Measurements from ENCODE around the gene USP10. TPM values are rescaled to one million over a fixed set of nuclear protein-coding genes. Genes with fewer than 3 reads are reported as not detected.

The USP10 gene
- total and polyA plus RNA-seq, 2 donors (not counting 3 experiments of a cell fraction or from before 2014, with no cell fraction given), result 84.0 to 115 TPM

DNA sequence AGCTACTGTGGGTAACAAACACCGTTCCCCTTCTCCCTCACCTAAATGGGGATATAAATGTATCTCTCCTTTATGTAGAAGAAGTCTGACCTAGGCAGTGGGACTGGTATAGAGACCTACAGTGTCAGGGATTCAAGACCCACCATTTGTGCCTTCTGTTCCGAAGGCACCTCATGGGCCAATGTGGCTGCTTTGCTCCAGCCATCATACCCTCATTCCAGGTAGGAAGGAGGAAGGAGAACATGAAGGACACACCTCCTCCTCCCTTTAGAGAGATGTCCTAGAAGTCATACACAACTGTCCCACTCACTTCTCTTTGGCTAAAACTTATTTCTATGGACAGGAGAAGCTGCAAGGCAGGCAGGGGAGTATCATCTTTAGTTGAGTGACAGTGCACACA is 111.7 kb downstream of the USP10 start:
- dilution Hi-C loops (cut with MboI; ENCODE audit: extremely low pct_ligation_motif_present, low sequenced_read_pairs) (no loop called here), intact Hi-C loops (cut with micrococcal nuclease) (no loop called here)
- H3K79me2 ChIP-seq (ENCODE audit: control insufficient read depth, insufficient read depth, low read length), result no peaks in the 10 kb centered on the region
- no peak for TF ChIP-seq MYC (IDR thresholded peaks at IDR 0.05; ENCODE audit: low read depth, low read length)
- TF ChIP-seq POLR2A (IDR thresholded peaks at IDR 0.05; ENCODE audit: low read depth, low read length), result no peak
- TF ChIP-seq JUN (IDR thresholded peaks at IDR 0.05; ENCODE audit: borderline replicate concordance, insufficient read depth, insufficient read length, low read depth), result no peak
- TF ChIP-seq, protein P1, sequence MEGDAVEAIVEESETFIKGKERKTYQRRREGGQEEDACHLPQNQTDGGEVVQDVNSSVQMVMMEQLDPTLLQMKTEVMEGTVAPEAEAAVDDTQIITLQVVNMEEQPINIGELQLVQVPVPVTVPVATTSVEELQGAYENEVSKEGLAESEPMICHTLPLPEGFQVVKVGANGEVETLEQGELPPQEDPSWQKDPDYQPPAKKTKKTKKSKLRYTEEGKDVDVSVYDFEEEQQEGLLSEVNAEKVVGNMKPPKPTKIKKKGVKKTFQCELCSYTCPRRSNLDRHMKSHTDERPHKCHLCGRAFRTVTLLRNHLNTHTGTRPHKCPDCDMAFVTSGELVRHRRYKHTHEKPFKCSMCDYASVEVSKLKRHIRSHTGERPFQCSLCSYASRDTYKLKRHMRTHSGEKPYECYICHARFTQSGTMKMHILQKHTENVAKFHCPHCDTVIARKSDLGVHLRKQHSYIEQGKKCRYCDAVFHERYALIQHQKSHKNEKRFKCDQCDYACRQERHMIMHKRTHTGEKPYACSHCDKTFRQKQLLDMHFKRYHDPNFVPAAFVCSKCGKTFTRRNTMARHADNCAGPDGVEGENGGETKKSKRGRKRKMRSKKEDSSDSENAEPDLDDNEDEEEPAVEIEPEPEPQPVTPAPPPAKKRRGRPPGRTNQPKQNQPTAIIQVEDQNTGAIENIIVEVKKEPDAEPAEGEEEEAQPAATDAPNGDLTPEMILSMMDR (IDR thresholded peaks at IDR 0.05; ENCODE audit: extremely low read depth in 1 of 2, insufficient read depth in 1 of 2, low read depth in 1 of 2, low read length in 2 of 2), result no peak
- no peak for TF ChIP-seq GATA2 (IDR thresholded peaks at IDR 0.05; ENCODE audit: insufficient read depth, insufficient read length, low read depth, low read length)
- TF ChIP-seq, protein P2, sequence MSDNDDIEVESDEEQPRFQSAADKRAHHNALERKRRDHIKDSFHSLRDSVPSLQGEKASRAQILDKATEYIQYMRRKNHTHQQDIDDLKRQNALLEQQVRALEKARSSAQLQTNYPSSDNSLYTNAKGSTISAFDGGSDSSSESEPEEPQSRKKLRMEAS (IDR thresholded peaks at IDR 0.05; ENCODE audit: insufficient read depth, insufficient read length), result no peak
- TF ChIP-seq EZH2 (IDR thresholded peaks at IDR 0.05; ENCODE audit: borderline replicate concordance, low read depth, low read length, severe bottlenecking), result no peak
- H3K4me1 ChIP-seq (ENCODE audit: control insufficient read depth, extremely low read depth, insufficient read depth, low read length), result peaks cover 9% of the 10 kb centered on the region
- ChIA-PET POLR2A (no interaction called here), CTCF (no interaction called here)
- H3K27ac ChIP-seq (ENCODE audit: insufficient read depth, low read depth, low read length), result no peak overlapping the region
- H3K9me1 ChIP-seq (replicated peaks; ENCODE audit: control insufficient read depth, extremely low read depth, insufficient read depth, low read length), result no peaks in the 10 kb centered on the region
- no peaks in the 10 kb centered on the region for H3K36me3 ChIP-seq (ENCODE audit: control insufficient read depth in 2 of 2, extremely low read depth in 1 of 2, insufficient read depth in 2 of 2, low read length in 2 of 2)
- H3K4me3 ChIP-seq (replicated peaks in 1 of 3; ENCODE audit: insufficient read depth in 1 of 3, low read depth in 1 of 3, low read length in 3 of 3), result no peak overlapping the region
- peaks cover 4 to 18% of the 10 kb centered on the region in 2 experiments for H3K27me3 ChIP-seq (ENCODE audit: control insufficient read depth in 2 of 2, insufficient read depth in 2 of 2, low read length in 2 of 2)
- H3K9ac ChIP-seq (replicated peaks; ENCODE audit: extremely low read depth, insufficient read depth, low read length), result no peak overlapping the region
- DNase-seq (ENCODE audit: low read depth, low spot score), result no peak
- FAIRE-seq, result no peak
- no peaks in the 10 kb centered on the region for H3K9me3 ChIP-seq (replicated peaks; ENCODE audit: control insufficient read depth, insufficient read depth, low read length)
- no peak overlapping the region for H3K4me2 ChIP-seq (ENCODE audit: insufficient read depth, low read length)
- BruUV-seq (replicated peaks), result no TSS peak
- H2AFZ ChIP-seq (ENCODE audit: low read depth, low read length), result no peak overlapping the region
- H4K20me1 ChIP-seq (replicated peaks; ENCODE audit: control insufficient read depth, extremely low read depth, insufficient read depth, low read length), result no peaks in the 10 kb centered on the region

Data from endothelial cell of umbilical vein (primary cell).